Activated CD4-positive, alpha-beta T cell treated with anti-CD3 and anti-CD28 coated beads, Interleukin-2, amount 10 ng/mL, durations not matched to agents 7 days and 5 days (primary cell): ENCODE data around the gene ACKR1. TPM values are rescaled to one million over a fixed set of nuclear protein-coding genes. Genes with fewer than 3 reads are reported as not detected.
A peak's percentile ranks its signal among the peaks of the same experiment; 100 is the strongest.

Source experiments
- CTCF ChIA-PET: fragments of 350-600 bp; sonication (Branson Sonifier 250); formaldehyde crosslinking; loops from one replicate; lab custom pipeline; 2021; ENCODE audit warnings: antibody characterized with exemption; lab: Charles Lee
- POLR2A ChIA-PET: fragments of 350-600 bp; sonication (Branson Sonifier 250); formaldehyde crosslinking; loops from one replicate; lab custom pipeline; 2021; ENCODE audit warnings: antibody characterized with exemption; lab: Charles Lee
- DNase-seq: peaks from one replicate; pipeline ENCODE4 v3.0.0-alpha.2; 2020
- H3K27ac Mint-ChIP-seq: one replicate; pipeline ENCODE4 v1.8.0; 2021; ENCODE audit warnings: mild to moderate bottlenecking, moderate library complexity, mixed read lengths
- H3K27me3 Mint-ChIP-seq: one replicate; pipeline ENCODE4 v1.8.0; 2021; ENCODE audit warnings: mixed read lengths
- H3K36me3 Mint-ChIP-seq: one replicate; pipeline ENCODE4 v1.8.0; 2021; ENCODE audit warnings: low read depth, mixed read lengths
- H3K4me1 Mint-ChIP-seq: one replicate; pipeline ENCODE4 v1.8.0; 2021; ENCODE audit warnings: mixed read lengths
- H3K4me3 Mint-ChIP-seq: one replicate; pipeline ENCODE4 v1.8.0; 2021; ENCODE audit warnings: mild to moderate bottlenecking, moderate library complexity, mixed read lengths
- H3K9me3 Mint-ChIP-seq: one replicate; pipeline ENCODE4 v1.8.0; 2021; ENCODE audit warnings: mixed read lengths
- total RNA-seq, 2 experiments: library from RNA; stranded (reverse); gene quantifications; one replicate each; pipeline ENCODE4 v1.2.3, GENCODE V29; 2021

The ACKR1 gene
- total RNA-seq, 2 experiments from 2014 or later = not detected

GRCh38 chr1:159175571-159175970, 29.1 kb upstream of the ACKR1 start:
- H3K4me3 Mint-ChIP-seq = no peak overlapping the region
- ChIA-PET CTCF (no interaction called here), POLR2A (no interaction called here)
- no peak for DNase-seq
- H3K9me3 Mint-ChIP-seq = no peaks in the 10 kb centered on the region
- H3K27ac Mint-ChIP-seq = no peak overlapping the region
- no peaks in the 10 kb centered on the region for H3K36me3 Mint-ChIP-seq
- peaks cover 3% of the 10 kb centered on the region for H3K4me1 Mint-ChIP-seq
- peaks cover 44% of the 10 kb centered on the region for H3K27me3 Mint-ChIP-seq

- Mint-ChIP-seq H3K27ac (no peak overlapping the region), H3K9me3 (no peaks in the 10 kb centered on the region), H3K4me1 (no peaks in the 10 kb centered on the region), H3K4me3 (no peak overlapping the region), H3K27me3 (peaks cover 46% of the 10 kb centered on the region), H3K36me3 (no peaks in the 10 kb centered on the region)
- DNase-seq = peak; percentile 64
- POLR2A ChIA-PET = no interaction called here
- CTCF ChIA-PET = no interaction called here
Observed at GRCh38 chr1:159177272-159177907, 27.3 kb upstream of the ACKR1 start.

- H3K9me3 Mint-ChIP-seq = no peaks in the 10 kb centered on the region
- ChIA-PET POLR2A (no interaction called here), CTCF (no interaction called here)
- H3K36me3 Mint-ChIP-seq = no peaks in the 10 kb centered on the region
- H3K27me3 Mint-ChIP-seq = peaks cover 39% of the 10 kb centered on the region
- no peak overlapping the region for H3K27ac Mint-ChIP-seq
- H3K4me3 Mint-ChIP-seq = no peak overlapping the region
- no peak for DNase-seq
- H3K4me1 Mint-ChIP-seq = no peaks in the 10 kb centered on the region
Observed at GRCh38 chr1:159179906-159180305, 24.8 kb upstream of the ACKR1 start.

GRCh38 chr1:159180516-159180915, 24.2 kb upstream of the ACKR1 start:
- no peaks in the 10 kb centered on the region for H3K4me1 Mint-ChIP-seq
- H3K36me3 Mint-ChIP-seq = no peaks in the 10 kb centered on the region
- peaks cover 42% of the 10 kb centered on the region for H3K27me3 Mint-ChIP-seq
- H3K9me3 Mint-ChIP-seq = no peaks in the 10 kb centered on the region
- H3K4me3 Mint-ChIP-seq = no peak overlapping the region
- POLR2A ChIA-PET = no interaction called here
- H3K27ac Mint-ChIP-seq = no peak overlapping the region
- CTCF ChIA-PET = no interaction called here
- no peak for DNase-seq

- H3K9me3 Mint-ChIP-seq = no peaks in the 10 kb centered on the region
- H3K4me3 Mint-ChIP-seq = no peak overlapping the region
- H3K27ac Mint-ChIP-seq = no peak overlapping the region
- ChIA-PET CTCF (no interaction called here), POLR2A (no interaction called here)
- H3K4me1 Mint-ChIP-seq = no peaks in the 10 kb centered on the region
- DNase-seq = no peak
- H3K27me3 Mint-ChIP-seq = peaks cover 51% of the 10 kb centered on the region
- H3K36me3 Mint-ChIP-seq = no peaks in the 10 kb centered on the region
Observed at GRCh38 chr1:159181328-159182024, 23.2 kb upstream of the ACKR1 start.

- CTCF ChIA-PET = no interaction called here
- no peaks in the 10 kb centered on the region for H3K9me3 Mint-ChIP-seq
- H3K4me3 Mint-ChIP-seq = no peak overlapping the region
- DNase-seq = no peak
- no peaks in the 10 kb centered on the region for H3K36me3 Mint-ChIP-seq
- H3K4me1 Mint-ChIP-seq = no peaks in the 10 kb centered on the region
- H3K27ac Mint-ChIP-seq = no peak overlapping the region
- POLR2A ChIA-PET = no interaction called here
- peaks cover 73% of the 10 kb centered on the region for H3K27me3 Mint-ChIP-seq
Observed at GRCh38 chr1:159184201-159184600, 20.5 kb upstream of the ACKR1 start.

GRCh38 chr1:159185121-159185520, 19.6 kb upstream of the ACKR1 start:
- POLR2A ChIA-PET = no interaction called here
- no peak for DNase-seq
- Mint-ChIP-seq H3K4me1 (no peaks in the 10 kb centered on the region), H3K4me3 (no peak overlapping the region), H3K27me3 (peaks cover 76% of the 10 kb centered on the region), H3K9me3 (no peaks in the 10 kb centered on the region), H3K27ac (no peak overlapping the region), H3K36me3 (no peaks in the 10 kb centered on the region)
- CTCF ChIA-PET = no interaction called here

- Mint-ChIP-seq H3K4me1 (no peaks in the 10 kb centered on the region), H3K27ac (no peak overlapping the region), H3K27me3 (peaks cover 76% of the 10 kb centered on the region), H3K4me3 (no peak overlapping the region), H3K9me3 (no peaks in the 10 kb centered on the region), H3K36me3 (no peaks in the 10 kb centered on the region)
- no peak for DNase-seq
- POLR2A ChIA-PET = no interaction called here
- CTCF ChIA-PET = no interaction called here
Observed at GRCh38 chr1:159187033-159187432, 17.6 kb upstream of the ACKR1 start.

- H3K27me3 Mint-ChIP-seq = peaks cover 71% of the 10 kb centered on the region
- CTCF ChIA-PET = interaction anchor here (0.8 kb wide), 1 partner anchor 10 kb away, joined by 4 read pairs; no protein-coding TSS in a partner anchor
- POLR2A ChIA-PET = no interaction called here
- no peaks in the 10 kb centered on the region for H3K36me3 Mint-ChIP-seq
- H3K9me3 Mint-ChIP-seq = no peaks in the 10 kb centered on the region
- no peak overlapping the region for H3K27ac Mint-ChIP-seq
- DNase-seq = no peak
- no peak overlapping the region for H3K4me3 Mint-ChIP-seq
- H3K4me1 Mint-ChIP-seq = no peaks in the 10 kb centered on the region
Observed at GRCh38 chr1:159187647-159188374, 16.9 kb upstream of the ACKR1 start.

GRCh38 chr1:159188375-159188788, 16.3 kb upstream of the ACKR1 start:
- Mint-ChIP-seq H3K27me3 (peaks cover 67% of the 10 kb centered on the region), H3K27ac (no peak overlapping the region), H3K4me1 (no peaks in the 10 kb centered on the region), H3K9me3 (no peaks in the 10 kb centered on the region), H3K36me3 (no peaks in the 10 kb centered on the region), H3K4me3 (no peak overlapping the region)
- CTCF ChIA-PET = interaction anchor here (0.8 kb wide), 2 partner anchors 10 to 26 kb away, joined by 3 to 4 read pairs; no protein-coding TSS in a partner anchor
- DNase-seq = no peak
- POLR2A ChIA-PET = no interaction called here

GRCh38 chr1:159190441-159190840, 14.2 kb upstream of the ACKR1 start:
- no peaks in the 10 kb centered on the region for H3K36me3 Mint-ChIP-seq
- CTCF ChIA-PET = no interaction called here

GRCh38 chr1:159196543-159196942, 8.1 kb upstream of the ACKR1 start:
- POLR2A ChIA-PET = no interaction called here
- peaks cover 12% of the 10 kb centered on the region for H3K27me3 Mint-ChIP-seq
- no peak overlapping the region for H3K27ac Mint-ChIP-seq

More at GRCh38 chr1:159190441-159190840, 14.2 kb upstream of the ACKR1 start:
- POLR2A ChIA-PET = no interaction called here
- peaks cover 55% of the 10 kb centered on the region for H3K27me3 Mint-ChIP-seq
- no peak for DNase-seq
- no peaks in the 10 kb centered on the region for H3K9me3 Mint-ChIP-seq
- no peak overlapping the region for H3K27ac Mint-ChIP-seq
- H3K4me3 Mint-ChIP-seq = no peak overlapping the region
- H3K4me1 Mint-ChIP-seq = no peaks in the 10 kb centered on the region

More at GRCh38 chr1:159196543-159196942, 8.1 kb upstream of the ACKR1 start:
- H3K4me1 Mint-ChIP-seq = no peaks in the 10 kb centered on the region
- H3K4me3 Mint-ChIP-seq = no peak overlapping the region
- CTCF ChIA-PET = interaction anchor here (0.6 to 1.2 kb wide), 3 partner anchors 18 to 852 kb away, joined by 3 to 5 read pairs (median 3); partner anchors contain the start of gene FCER1A
- no peak for DNase-seq
- H3K9me3 Mint-ChIP-seq = no peaks in the 10 kb centered on the region
- H3K36me3 Mint-ChIP-seq = no peaks in the 10 kb centered on the region
